RWPE2 (cell line): ENCODE measurements around the gene NLRP1.

Experiments used
- ATAC-seq: fragments of 200-7000 bp; cut with Tn5 transposase; 3 replicates; pipeline ENCODE4 v1.9.1; 2021; ENCODE audit warnings: low read depth
- DNase-seq: peaks from one replicate; pipeline ENCODE4 v3.0.0-alpha.2; 2020; ENCODE audit warnings: low spot score
- H3K27ac ChIP-seq: fragments of 450-650 bp; 2 replicates; pipeline ENCODE4 v1.5.1; 2017; ENCODE audit warnings: mild to moderate bottlenecking; ENCODE audit not compliant: poor library complexity, severe bottlenecking
- H3K27me3 ChIP-seq: fragments of 250-450 bp; sonication (Bioruptor Pico); 2 replicates; pipeline ENCODE4 v1.5.1; 2021; ENCODE audit warnings: mild to moderate bottlenecking, moderate library complexity; ENCODE audit not compliant: insufficient read depth, poor library complexity, severe bottlenecking
- H3K36me3 ChIP-seq: fragments of 250-450 bp; sonication (Bioruptor Pico); 2 replicates; pipeline ENCODE4 v1.5.1; 2020; ENCODE audit warnings: low read depth, mild to moderate bottlenecking, moderate library complexity
- H3K4me1 ChIP-seq: fragments of 250-450 bp; sonication (Bioruptor Pico); 2 replicates; pipeline ENCODE4 v1.5.1; 2021; ENCODE audit warnings: mild to moderate bottlenecking, moderate library complexity; ENCODE audit not compliant: insufficient read depth, poor library complexity, severe bottlenecking
- H3K4me3 ChIP-seq: fragments of 250-450 bp; sonication (Bioruptor Pico); 2 replicates; pipeline ENCODE4 v1.5.1; 2021; ENCODE audit warnings: mild to moderate bottlenecking, moderate library complexity; ENCODE audit not compliant: severe bottlenecking
- H3K9me3 ChIP-seq: fragments of 250-450 bp; sonication (Bioruptor Pico); 2 replicates; pipeline ENCODE4 v1.5.1; 2021; ENCODE audit warnings: mild to moderate bottlenecking, moderate library complexity; ENCODE audit not compliant: severe bottlenecking
- CTCF ChIP-seq: fragments of 450-650 bp; IDR thresholded peaks from one replicate; pipeline ENCODE4 v1.5.1; 2017; ENCODE audit warnings: mild to moderate bottlenecking, moderate library complexity; ENCODE audit not compliant: poor library complexity, severe bottlenecking

NLRP1 gene

GRCh38 chr17:5514976-5515375 lies 69.3 kb downstream of the NLRP1 start:
- H3K36me3 ChIP-seq, result peaks cover 18% of the 10 kb centered on the region
- no peak for TF ChIP-seq CTCF

GRCh38 chr17:5513628-5514027 lies 70.7 kb downstream of the NLRP1 start:
- Histone ChIP-seq H3K36me3 (peaks cover 18% of the 10 kb centered on the region), H3K4me3 (no peak overlapping the region), H3K27me3 (no peaks in the 10 kb centered on the region), H3K9me3 (no peaks in the 10 kb centered on the region), H3K4me1 (peaks cover 15% of the 10 kb centered on the region), H3K27ac (no peak overlapping the region)
- no peak for TF ChIP-seq CTCF
- DNase-seq (no peak), ATAC-seq (no peak)

More at GRCh38 chr17:5514976-5515375, 69.3 kb downstream of the NLRP1 start:
- no peak overlapping the region for H3K4me3 ChIP-seq
- no peaks in the 10 kb centered on the region for H3K27me3 ChIP-seq
- H3K27ac ChIP-seq, result no peak overlapping the region
- H3K4me1 ChIP-seq, result peaks cover 15% of the 10 kb centered on the region
- DNase-seq (no peak), ATAC-seq (no peak)
- H3K9me3 ChIP-seq, result no peaks in the 10 kb centered on the region

GRCh38 chr17:5511401-5512225 lies 72.7 kb downstream of the NLRP1 start:
- H3K36me3 ChIP-seq, result peaks cover 22% of the 10 kb centered on the region
- no peak for TF ChIP-seq CTCF
- no peak overlapping the region for H3K4me3 ChIP-seq
- ATAC-seq (no peak), DNase-seq (no peak)
- no peaks in the 10 kb centered on the region for H3K9me3 ChIP-seq
- no peak overlapping the region for H3K27ac ChIP-seq
- no peaks in the 10 kb centered on the region for H3K27me3 ChIP-seq
- H3K4me1 ChIP-seq, result peaks cover 10% of the 10 kb centered on the region

- TF ChIP-seq CTCF, result no peak
- Histone ChIP-seq H3K36me3 (peaks cover 20% of the 10 kb centered on the region), H3K9me3 (no peaks in the 10 kb centered on the region)
These were observed 73.5 kb downstream of the NLRP1 start for GRCh38 chr17:5510771-5511170.

GRCh38 chr17:5509482-5509881 lies 74.8 kb downstream of the NLRP1 start:
- ATAC-seq (peak; percentile 28; the same call in 1 of the 3 replicates), DNase-seq (no peak)
- no peak overlapping the region for H3K4me3 ChIP-seq
- peaks cover 7% of the 10 kb centered on the region for H3K36me3 ChIP-seq
- no peak for TF ChIP-seq CTCF
- no peak overlapping the region for H3K27ac ChIP-seq
- no peaks in the 10 kb centered on the region for H3K27me3 ChIP-seq
- H3K4me1 ChIP-seq, result no peaks in the 10 kb centered on the region
- H3K9me3 ChIP-seq, result no peaks in the 10 kb centered on the region

More at GRCh38 chr17:5510771-5511170, 73.5 kb downstream of the NLRP1 start:
- H3K4me1 ChIP-seq, result peaks cover 3% of the 10 kb centered on the region
- no peaks in the 10 kb centered on the region for H3K27me3 ChIP-seq
- H3K27ac ChIP-seq, result no peak overlapping the region
- H3K4me3 ChIP-seq, result no peak overlapping the region
- ATAC-seq, result 0 out of 3 replicates have a peak, but pooled peaks have one; percentile 35
- DNase-seq, result no peak
